DOHH2 (cell line): ENCODE measurements around the gene ZFPM1.
"Not testable (repeated sequence)": the region's sequence is repeated elsewhere in the genome, so short reads cannot be mapped to it uniquely, and the experiment has no call there.

ENCODE experiments used
- H3F3A ChIP-seq: fragments of 200-600 bp; sonication (generic), shearing (Covaris generic); 2 replicates; pipeline ENCODE4 v1.6.0; 2016; ENCODE audit warnings: antibody characterized with exemption, mild to moderate bottlenecking; ENCODE audit not compliant: control insufficient read depth, insufficient read depth
- H3K27ac ChIP-seq: fragments of 200-600 bp; sonication (generic); 2 replicates; pipeline ENCODE4 v1.5.1; 2014; ENCODE audit warnings: low read depth, mild to moderate bottlenecking, low read length, moderate library complexity
- H3K27me3 ChIP-seq: fragments of 200-600 bp; sonication (generic); 2 replicates; pipeline ENCODE4 v1.6.1; 2014; ENCODE audit warnings: mild to moderate bottlenecking, low read length, mixed read lengths; ENCODE audit not compliant: control insufficient read depth
- H3K36me3 ChIP-seq: fragments of 200-600 bp; sonication (generic); 2 replicates; pipeline ENCODE4 v1.6.1; 2014; ENCODE audit warnings: mild to moderate bottlenecking, low read length, moderate library complexity, mixed read lengths; ENCODE audit not compliant: control insufficient read depth
- H3K4me1 ChIP-seq: fragments of 200-600 bp; sonication (generic); 2 replicates; pipeline ENCODE4 v1.6.1; 2014; ENCODE audit warnings: mild to moderate bottlenecking, low read length, mixed read lengths; ENCODE audit not compliant: control insufficient read depth
- H3K4me2 ChIP-seq: fragments of 200-600 bp; sonication (generic); 2 replicates; pipeline ENCODE4 v1.6.0; 2014; ENCODE audit warnings: mild to moderate bottlenecking, low read length, moderate library complexity
- H3K4me3 ChIP-seq: fragments of 200-600 bp; sonication (generic); 2 replicates; pipeline ENCODE4 v1.5.1; 2014; ENCODE audit warnings: mild to moderate bottlenecking, low read length, mixed read lengths
- H3K79me2 ChIP-seq: fragments of 200-600 bp; sonication (generic); 2 replicates; pipeline ENCODE4 v1.6.1; 2014; ENCODE audit warnings: mild to moderate bottlenecking, low read length, mixed read lengths; ENCODE audit not compliant: control insufficient read depth
- H3K9me2 ChIP-seq: fragments of 200-600 bp; sonication (generic); replicated peaks from 2 replicates; pipeline ENCODE4 v1.6.1; 2014; ENCODE audit warnings: mild to moderate bottlenecking, low read length, mixed read lengths; ENCODE audit not compliant: control insufficient read depth
- H3K9me3 ChIP-seq: fragments of 200-600 bp; sonication (generic); 2 replicates; pipeline ENCODE4 v1.6.1; 2014; ENCODE audit warnings: antibody characterized with exemption, low read length, mixed read lengths; ENCODE audit not compliant: control insufficient read depth, insufficient read depth
- H4K20me1 ChIP-seq: fragments of 200-600 bp; sonication (generic); 2 replicates; pipeline ENCODE4 v1.6.0; 2014; ENCODE audit warnings: low read depth, mild to moderate bottlenecking, antibody characterized with exemption, low read length, moderate library complexity; ENCODE audit not compliant: control insufficient read depth, insufficient read depth
- EZH2phosphoT487 ChIP-seq: fragments of 200-600 bp; sonication (generic); IDR thresholded peaks from 2 replicates; pipeline ENCODE4 v1.6.1; 2017; ENCODE audit warnings: borderline replicate concordance, mild to moderate bottlenecking, antibody characterized with exemption, low read length, moderate library complexity, mixed read lengths
- TF ChIP-seq, protein P1 (sequence below): fragments of 200-600 bp; sonication (generic); IDR thresholded peaks from one replicate; pipeline ENCODE4 v1.5.1; 2014; ENCODE audit warnings: antibody characterized with exemption, mild to moderate bottlenecking, low read depth, low read length; ENCODE audit not compliant: poor library complexity, severe bottlenecking

Gene ZFPM1

GRCh38 chr16:88483392-88483641 lies 30.2 kb downstream of the ZFPM1 start:
- peaks cover 10% of the 10 kb centered on the region for H3K27me3 ChIP-seq
- peaks cover 7% of the 10 kb centered on the region for H3K4me1 ChIP-seq
- no peaks in the 10 kb centered on the region for H3K9me2 ChIP-seq
- TF ChIP-seq EZH2phosphoT487, result no peak
- TF ChIP-seq, protein P1, sequence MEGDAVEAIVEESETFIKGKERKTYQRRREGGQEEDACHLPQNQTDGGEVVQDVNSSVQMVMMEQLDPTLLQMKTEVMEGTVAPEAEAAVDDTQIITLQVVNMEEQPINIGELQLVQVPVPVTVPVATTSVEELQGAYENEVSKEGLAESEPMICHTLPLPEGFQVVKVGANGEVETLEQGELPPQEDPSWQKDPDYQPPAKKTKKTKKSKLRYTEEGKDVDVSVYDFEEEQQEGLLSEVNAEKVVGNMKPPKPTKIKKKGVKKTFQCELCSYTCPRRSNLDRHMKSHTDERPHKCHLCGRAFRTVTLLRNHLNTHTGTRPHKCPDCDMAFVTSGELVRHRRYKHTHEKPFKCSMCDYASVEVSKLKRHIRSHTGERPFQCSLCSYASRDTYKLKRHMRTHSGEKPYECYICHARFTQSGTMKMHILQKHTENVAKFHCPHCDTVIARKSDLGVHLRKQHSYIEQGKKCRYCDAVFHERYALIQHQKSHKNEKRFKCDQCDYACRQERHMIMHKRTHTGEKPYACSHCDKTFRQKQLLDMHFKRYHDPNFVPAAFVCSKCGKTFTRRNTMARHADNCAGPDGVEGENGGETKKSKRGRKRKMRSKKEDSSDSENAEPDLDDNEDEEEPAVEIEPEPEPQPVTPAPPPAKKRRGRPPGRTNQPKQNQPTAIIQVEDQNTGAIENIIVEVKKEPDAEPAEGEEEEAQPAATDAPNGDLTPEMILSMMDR, result no peak
- H3K4me2 ChIP-seq, result no peak overlapping the region
- H3K4me3 ChIP-seq, result no peak overlapping the region
- no peak overlapping the region for H3K27ac ChIP-seq
- no peaks in the 10 kb centered on the region for H3F3A ChIP-seq
- H3K36me3 ChIP-seq, result no peaks in the 10 kb centered on the region
- no peaks in the 10 kb centered on the region for H3K79me2 ChIP-seq
- H3K9me3 ChIP-seq, result no peaks in the 10 kb centered on the region
- H4K20me1 ChIP-seq, result no peaks in the 10 kb centered on the region

- Histone ChIP-seq H3K9me3 (no peaks in the 10 kb centered on the region), H3K36me3 (no peaks in the 10 kb centered on the region), H3K4me3 (no peak overlapping the region), H3K4me1 (peaks cover 7% of the 10 kb centered on the region), H3K27me3 (peaks cover 2% of the 10 kb centered on the region), H3F3A (no peaks in the 10 kb centered on the region), H3K79me2 (no peaks in the 10 kb centered on the region), H4K20me1 (no peaks in the 10 kb centered on the region), H3K27ac (no peak overlapping the region), H3K4me2 (no peak overlapping the region), H3K9me2 (no peaks in the 10 kb centered on the region)
- TF ChIP-seq EZH2phosphoT487, result no peak
- TF ChIP-seq, protein P1, result no peak
These were observed 31.7 kb downstream of the ZFPM1 start for GRCh38 chr16:88484505-88485365.

- not testable (repeated sequence) for H3K4me3 ChIP-seq, H3K9me2 ChIP-seq, H4K20me1 ChIP-seq, H3K9me3 ChIP-seq, H3K4me2 ChIP-seq, H3K27me3 ChIP-seq, H3K79me2 ChIP-seq, H3F3A ChIP-seq, H3K4me1 ChIP-seq, H3K36me3 ChIP-seq, H3K27ac ChIP-seq
These were observed 32.3 kb downstream of the ZFPM1 start for GRCh38 chr16:88485366-88485741.

- H3K4me1 ChIP-seq, result no peaks in the 10 kb centered on the region
- no peaks in the 10 kb centered on the region for H3K9me2 ChIP-seq
- no peaks in the 10 kb centered on the region for H3K36me3 ChIP-seq
- no peaks in the 10 kb centered on the region for H3F3A ChIP-seq
- no peaks in the 10 kb centered on the region for H3K9me3 ChIP-seq
- H3K4me2 ChIP-seq, result no peak overlapping the region
- H3K27me3 ChIP-seq, result no peaks in the 10 kb centered on the region
- H3K4me3 ChIP-seq, result no peak overlapping the region
- H4K20me1 ChIP-seq, result no peaks in the 10 kb centered on the region
- no peak overlapping the region for H3K27ac ChIP-seq
- no peak for TF ChIP-seq EZH2phosphoT487
- TF ChIP-seq, protein P1, result no peak
- H3K79me2 ChIP-seq, result no peaks in the 10 kb centered on the region
These were observed 33.5 kb downstream of the ZFPM1 start for GRCh38 chr16:88486398-88487123.
